ENCODE measurements around the gene CYB561A3.

- no peak for TF ChIP-seq CTCF (conservative IDR thresholded peaks at IDR 0.05; ENCODE audit: low read depth, low read length)
- no peak for TF ChIP-seq EZH2 (IDR thresholded peaks at IDR 0.05; ENCODE audit: borderline replicate concordance, low read depth, low read length, poor library complexity, severe bottlenecking)
Observed at GRCh38 chr11:61358566-61358965, 3.1 kb downstream of the CYB561A3 start.

Data from A673 (cell line).